HG03565 (cell line): Measurements from ENCODE around the gene SCD.
A peak's percentile ranks its signal among the peaks of the same experiment; 100 is the strongest.

ENCODE experiments used
- ATAC-seq: cut with Tn5 transposase; IDR thresholded peaks from one replicate; pipeline ENCODE4 v1.9.1; 2021; ENCODE audit warnings: mild to moderate bottlenecking, moderate library complexity; ENCODE audit not compliant: unreplicated experiment

The SCD gene

GRCh38 chr10:100339236-100339635, 7.8 kb upstream of the SCD start:
- peak; percentile 42 for ATAC-seq

DNA sequence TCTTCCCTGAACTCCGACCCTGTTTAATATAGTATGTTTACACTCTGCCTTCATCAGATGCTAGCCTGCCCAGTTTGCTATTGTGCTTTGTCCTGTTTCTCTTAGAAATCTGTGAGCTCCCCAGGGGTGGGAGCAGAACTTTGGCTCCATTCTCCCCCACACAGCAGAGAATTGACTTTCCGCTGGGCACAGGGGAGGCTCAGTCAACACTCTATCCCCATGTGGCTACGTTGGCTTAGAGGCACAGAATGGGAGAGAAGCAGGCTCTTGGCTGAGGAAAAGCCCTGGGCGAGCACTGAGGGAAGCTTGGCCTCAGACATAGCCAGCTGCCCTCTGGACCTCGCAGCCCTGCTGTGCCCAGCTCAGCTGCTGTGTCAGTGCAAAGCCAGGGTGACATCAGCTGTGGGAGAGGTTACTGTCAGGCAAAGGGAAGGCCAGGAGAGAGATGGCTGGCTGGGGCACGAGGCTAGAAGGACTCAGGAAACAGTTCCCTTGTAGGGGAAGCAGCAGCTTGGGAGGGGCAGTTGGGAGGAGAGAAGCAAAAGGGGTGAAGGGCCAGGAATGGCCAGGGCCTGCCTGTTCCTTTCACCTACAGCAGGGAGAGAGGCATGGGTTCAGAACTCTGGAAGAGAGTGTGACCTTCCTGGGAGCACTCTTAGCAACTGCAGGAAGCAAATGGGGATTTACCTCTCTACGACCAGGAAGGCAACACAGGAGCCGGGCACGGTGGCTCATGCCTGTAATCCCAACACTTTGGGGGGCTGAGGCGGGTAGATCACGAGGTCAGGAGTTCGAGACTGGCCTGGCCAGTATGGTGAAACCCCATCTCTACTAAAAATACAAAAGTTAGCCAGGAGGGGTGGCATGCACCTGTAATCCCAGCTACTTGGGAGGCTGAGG, 5.8 kb upstream of the SCD start:
- ATAC-seq, result no peak

GRCh38 chr10:100341953-100342626, 4.9 kb upstream of the SCD start:
- no peak for ATAC-seq

- no peak for ATAC-seq
Measured at GRCh38 chr10:100342627-100342972, 4.4 kb upstream of the SCD start.

- no peak for ATAC-seq
Measured at GRCh38 chr10:100344241-100344788, 2.7 kb upstream of the SCD start.

- ATAC-seq, result no peak
Measured at GRCh38 chr10:100345570-100346330, 1.3 kb upstream of the SCD start.

GRCh38 chr10:100346351-100346764, 675 bp upstream of the SCD start:
- ATAC-seq, result peak; percentile 30

- no peak for ATAC-seq
Measured at GRCh38 chr10:100347568-100348195, 649 bp downstream of the SCD start.

DNA sequence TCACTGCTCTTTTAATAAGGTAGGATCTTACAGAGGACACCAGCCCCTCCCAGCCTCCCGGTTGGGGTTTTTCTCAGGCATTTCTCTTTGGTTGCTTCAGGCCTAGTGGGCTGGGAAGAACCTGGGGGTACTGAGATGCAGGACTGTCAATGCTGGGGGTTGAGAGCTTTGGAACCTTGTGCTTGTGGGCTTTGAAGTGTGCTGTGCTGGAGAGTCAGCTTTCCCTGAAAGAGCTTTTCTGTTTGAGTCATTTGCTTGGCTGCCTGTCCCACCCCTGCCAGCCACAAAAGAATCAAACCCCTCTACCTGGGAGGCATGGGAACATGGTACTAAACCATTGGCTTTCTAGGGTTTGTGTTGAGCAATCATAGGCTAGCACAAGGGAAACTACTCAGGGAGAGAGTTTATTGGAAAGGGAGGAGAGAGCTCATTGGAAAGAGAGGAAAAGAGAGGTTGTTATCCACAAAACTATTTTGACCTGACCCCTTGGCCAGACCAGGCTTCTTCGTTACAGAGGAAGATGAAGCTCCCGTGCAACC, 1.4 kb downstream of the SCD start:
- ATAC-seq, result no peak

DNA sequence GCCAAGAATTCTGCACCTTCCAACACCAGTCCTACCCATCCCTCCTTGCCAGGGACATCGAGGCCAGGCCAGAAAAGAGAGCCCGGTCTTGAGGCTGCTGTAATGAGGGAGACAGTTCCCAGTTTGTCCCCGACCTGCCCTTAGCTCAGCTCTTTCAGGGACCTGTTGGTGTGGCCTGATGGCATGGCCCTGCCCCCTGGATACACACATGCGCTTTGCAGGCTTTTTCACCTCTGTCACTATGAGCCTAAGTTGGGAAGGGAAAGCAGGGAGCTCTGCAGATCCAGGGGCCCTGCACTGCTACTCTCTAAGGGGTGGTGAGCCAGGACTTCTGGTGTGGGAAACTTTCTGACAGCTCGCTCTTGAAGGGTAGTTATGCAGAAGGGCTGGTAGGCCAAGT, 2.1 kb downstream of the SCD start:
- no peak for ATAC-seq

GRCh38 chr10:100349672-100350071, 2.6 kb downstream of the SCD start:
- ATAC-seq, result no peak

- no peak for ATAC-seq
Measured at GRCh38 chr10:100350914-100351485, 4.0 kb downstream of the SCD start.

GRCh38 chr10:100353770-100354485, 6.9 kb downstream of the SCD start:
- no peak for ATAC-seq

DNA sequence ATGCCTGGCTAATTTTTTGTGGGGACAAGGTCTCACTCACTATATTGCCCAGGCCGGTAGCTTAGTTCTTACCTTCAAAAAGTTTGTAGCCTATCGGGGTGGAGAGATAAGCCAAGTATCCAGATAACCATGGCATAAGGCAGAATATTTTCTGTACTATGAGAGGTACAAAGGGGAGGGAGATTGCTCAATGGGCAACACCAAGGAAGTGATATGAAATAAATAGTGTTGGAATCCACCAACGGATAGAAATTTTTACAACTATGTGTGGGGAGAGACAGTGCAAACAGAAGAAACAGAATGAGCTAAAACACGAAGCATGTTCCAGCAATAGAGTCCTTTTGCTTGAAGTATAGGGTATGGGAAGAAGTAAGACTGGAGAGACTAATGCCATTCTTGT, 8.1 kb downstream of the SCD start:
- no peak for ATAC-seq

- no peak for ATAC-seq
Measured at GRCh38 chr10:100356067-100357017, 9.3 kb downstream of the SCD start.

DNA sequence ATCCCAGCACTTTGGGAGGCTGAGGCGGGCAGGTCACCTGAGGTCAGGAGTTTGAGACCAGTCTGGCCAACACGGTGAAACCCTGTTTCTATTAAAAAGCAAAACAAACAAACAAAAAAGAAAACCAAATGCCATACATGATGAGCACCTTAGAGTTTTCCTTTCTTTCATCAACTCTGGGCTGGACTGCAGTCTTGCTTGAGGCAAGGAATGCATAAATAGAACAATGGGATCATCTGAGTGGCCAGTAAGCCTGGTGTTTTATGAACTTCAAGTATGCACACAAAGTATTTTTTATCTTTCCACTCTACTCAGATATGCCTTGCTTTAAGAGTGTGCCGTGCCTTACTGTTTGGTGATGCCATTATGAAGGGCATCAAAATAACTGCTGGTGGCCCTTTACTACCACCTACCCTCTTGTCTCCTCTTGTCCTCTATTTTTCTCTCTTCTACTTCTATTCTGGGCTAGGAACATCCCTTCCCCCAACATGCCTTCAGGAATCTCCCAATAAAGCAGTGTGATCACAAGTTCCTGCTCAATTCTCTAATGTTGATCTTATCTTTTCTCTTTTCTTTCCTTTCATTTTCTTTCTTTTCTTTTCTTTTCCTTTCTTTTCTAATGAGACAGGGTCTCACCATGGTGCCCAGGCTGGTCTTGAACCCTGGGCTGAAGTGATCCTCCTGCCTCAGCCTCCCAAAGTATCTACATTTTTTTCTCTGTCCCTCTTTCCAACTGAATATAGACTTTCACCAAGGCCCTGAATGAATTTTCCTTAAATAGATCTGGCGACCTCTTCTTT, 10.2 kb downstream of the SCD start:
- ATAC-seq, result no peak

DNA sequence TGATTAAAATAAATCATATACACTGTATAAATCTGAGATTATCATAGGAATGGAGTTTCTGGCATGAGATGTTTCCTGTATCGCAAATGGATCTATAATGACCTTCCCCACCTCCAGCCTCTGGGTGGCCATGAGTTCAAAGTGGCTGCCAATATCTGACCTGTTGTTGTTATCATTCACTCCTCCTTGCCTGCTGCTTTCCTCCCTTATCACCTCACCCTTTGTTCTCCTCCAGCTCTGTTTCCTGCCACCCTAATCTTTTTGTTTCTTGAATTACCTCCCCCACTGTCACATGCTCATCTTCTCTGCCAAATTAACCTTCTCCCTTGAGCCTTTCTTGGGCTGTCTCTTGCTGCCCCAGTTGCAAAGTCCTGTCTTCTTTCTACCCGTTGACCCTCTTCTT, 12.0 kb downstream of the SCD start:
- no peak for ATAC-seq
